ENCODE measurements around the gene SPARC. TPM values are rescaled to one million over a fixed set of nuclear protein-coding genes. Genes with fewer than 3 reads are reported as not detected.

Gene SPARC
- total RNA-seq, 1 donor from 2014 or later, result 158 TPM

GRCh38 chr5:151617841-151618710, 68.6 kb downstream of the SPARC start:
- Histone ChIP-seq H3K36me3 (no peaks in the 10 kb centered on the region), H3K9ac (no peak overlapping the region), H3K79me2 (ENCODE audit: low read depth) (no peaks in the 10 kb centered on the region), H3K4me3 (no peak overlapping the region), H2AFZ (replicated peaks) (no peak overlapping the region), H3K27me3 (no peaks in the 10 kb centered on the region), H3K9me3 (ENCODE audit: low read depth) (no peaks in the 10 kb centered on the region), H3F3A (ENCODE audit: low read depth) (peaks cover 25% of the 10 kb centered on the region), H3K4me2 (no peak overlapping the region), H3K27ac (no peak overlapping the region), H4K20me1 (ENCODE audit: low read depth) (no peaks in the 10 kb centered on the region), H3K4me1 (peaks cover 26% of the 10 kb centered on the region)
- Mint-ChIP-seq H3K9me3 (no peaks in the 10 kb centered on the region), H3K36me3 (no peaks in the 10 kb centered on the region), H3K27me3 (ENCODE audit: insufficient read depth, low read depth) (peaks cover 3% of the 10 kb centered on the region), H3K4me3 (no peak overlapping the region), H3K27ac (no peak overlapping the region), H3K4me1 (peaks cover 26% of the 10 kb centered on the region)
- DNase-seq (ENCODE audit: low spot score), result no peak
- TF ChIP-seq, protein P1, sequence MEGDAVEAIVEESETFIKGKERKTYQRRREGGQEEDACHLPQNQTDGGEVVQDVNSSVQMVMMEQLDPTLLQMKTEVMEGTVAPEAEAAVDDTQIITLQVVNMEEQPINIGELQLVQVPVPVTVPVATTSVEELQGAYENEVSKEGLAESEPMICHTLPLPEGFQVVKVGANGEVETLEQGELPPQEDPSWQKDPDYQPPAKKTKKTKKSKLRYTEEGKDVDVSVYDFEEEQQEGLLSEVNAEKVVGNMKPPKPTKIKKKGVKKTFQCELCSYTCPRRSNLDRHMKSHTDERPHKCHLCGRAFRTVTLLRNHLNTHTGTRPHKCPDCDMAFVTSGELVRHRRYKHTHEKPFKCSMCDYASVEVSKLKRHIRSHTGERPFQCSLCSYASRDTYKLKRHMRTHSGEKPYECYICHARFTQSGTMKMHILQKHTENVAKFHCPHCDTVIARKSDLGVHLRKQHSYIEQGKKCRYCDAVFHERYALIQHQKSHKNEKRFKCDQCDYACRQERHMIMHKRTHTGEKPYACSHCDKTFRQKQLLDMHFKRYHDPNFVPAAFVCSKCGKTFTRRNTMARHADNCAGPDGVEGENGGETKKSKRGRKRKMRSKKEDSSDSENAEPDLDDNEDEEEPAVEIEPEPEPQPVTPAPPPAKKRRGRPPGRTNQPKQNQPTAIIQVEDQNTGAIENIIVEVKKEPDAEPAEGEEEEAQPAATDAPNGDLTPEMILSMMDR (IDR thresholded peaks at IDR 0.05), result no peak
- TF ChIP-seq EZH2 (IDR thresholded peaks at IDR 0.05), result no peak

DNA sequence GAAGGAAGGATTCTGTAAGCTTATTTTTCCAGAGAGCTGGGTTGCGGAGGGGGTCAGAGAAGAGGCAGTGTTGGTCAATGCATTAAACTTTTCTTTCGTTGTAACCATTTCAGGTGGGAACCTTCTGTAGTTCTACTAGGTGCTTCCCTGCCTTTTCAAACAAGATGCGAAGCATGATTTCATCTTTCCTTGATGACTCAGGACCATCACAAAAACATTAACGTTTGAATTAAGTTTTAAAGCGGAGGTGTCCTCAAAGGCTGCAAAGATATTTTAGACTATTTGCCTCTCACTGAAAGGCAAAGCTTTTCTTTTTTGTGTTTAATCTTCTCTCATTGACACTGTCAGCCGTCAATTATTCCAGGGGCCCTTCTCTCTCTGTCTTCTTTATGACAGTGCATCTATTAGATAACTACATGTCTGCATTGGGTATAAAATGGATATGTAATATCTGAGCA, 69.3 kb downstream of the SPARC start:
- TF ChIP-seq EZH2phosphoT487 (IDR thresholded peaks at IDR 0.05), result no peak
- TF ChIP-seq, protein P1 (IDR thresholded peaks at IDR 0.05), result no peak
- TF ChIP-seq EZH2 (IDR thresholded peaks at IDR 0.05), result no peak
- no peaks in the 10 kb centered on the region for H3K36me3 Mint-ChIP-seq
- peaks cover 25% of the 10 kb centered on the region for H3F3A ChIP-seq (ENCODE audit: low read depth)
- no peak overlapping the region for H2AFZ ChIP-seq (replicated peaks)
- H3K9me3 ChIP-seq (ENCODE audit: low read depth), result no peaks in the 10 kb centered on the region
- peaks cover 26% of the 10 kb centered on the region for H3K4me1 ChIP-seq
- H3K4me3 Mint-ChIP-seq, result no peak overlapping the region
- no peak overlapping the region for H3K4me3 ChIP-seq
- H3K27me3 ChIP-seq, result no peaks in the 10 kb centered on the region
- no peaks in the 10 kb centered on the region for H3K36me3 ChIP-seq
- no peaks in the 10 kb centered on the region for H4K20me1 ChIP-seq (ENCODE audit: low read depth)
- H3K9me3 Mint-ChIP-seq, result peaks cover 3% of the 10 kb centered on the region
- no peak for DNase-seq (ENCODE audit: low spot score)
- H3K9ac ChIP-seq, result no peak overlapping the region
- H3K27ac Mint-ChIP-seq, result no peak overlapping the region
- no peaks in the 10 kb centered on the region for H3K79me2 ChIP-seq (ENCODE audit: low read depth)
- H3K4me2 ChIP-seq, result no peak overlapping the region
- H3K4me1 Mint-ChIP-seq, result peaks cover 26% of the 10 kb centered on the region
- H3K27ac ChIP-seq, result no peak overlapping the region
- peaks cover 3% of the 10 kb centered on the region for H3K27me3 Mint-ChIP-seq (ENCODE audit: insufficient read depth, low read depth)

DNA sequence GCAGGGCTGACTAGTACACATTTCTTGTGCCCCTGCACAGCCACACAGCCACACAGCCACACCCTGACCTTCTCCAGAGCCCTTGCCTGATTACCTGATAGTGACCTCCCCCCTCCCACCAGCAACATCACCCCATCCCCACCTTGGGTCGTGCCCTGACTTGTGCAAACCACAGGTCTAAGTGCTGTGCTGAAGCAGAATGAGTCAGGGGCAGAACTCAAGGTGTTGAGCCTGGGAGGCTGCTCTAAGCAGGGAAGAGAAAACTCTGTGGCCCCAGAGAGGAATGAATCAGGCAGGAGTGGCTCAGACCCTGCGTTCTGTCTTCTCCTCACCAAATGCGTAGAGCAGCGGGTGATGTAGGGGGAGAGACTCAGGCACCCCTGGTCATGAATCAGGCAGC, 71.3 kb downstream of the SPARC start:
- H3K4me2 ChIP-seq, result no peak overlapping the region
- no peak overlapping the region for H3K9ac ChIP-seq
- H2AFZ ChIP-seq (replicated peaks), result no peak overlapping the region
- no peaks in the 10 kb centered on the region for H3K27me3 ChIP-seq
- H3K27ac ChIP-seq, result no peak overlapping the region
- Mint-ChIP-seq H3K4me1 (peaks cover 21% of the 10 kb centered on the region), H3K27ac (peak overlapping the region; percentile 48), H3K4me3 (no peak overlapping the region), H3K27me3 (ENCODE audit: insufficient read depth, low read depth) (peaks cover 2% of the 10 kb centered on the region), H3K36me3 (no peaks in the 10 kb centered on the region), H3K9me3 (peaks cover 3% of the 10 kb centered on the region)
- no peaks in the 10 kb centered on the region for H3K79me2 ChIP-seq (ENCODE audit: low read depth)
- no peak for TF ChIP-seq EZH2 (IDR thresholded peaks at IDR 0.05)
- TF ChIP-seq EZH2phosphoT487 (IDR thresholded peaks at IDR 0.05), result no peak
- TF ChIP-seq, protein P1 (IDR thresholded peaks at IDR 0.05), result no peak
- no peak overlapping the region for H3K4me3 ChIP-seq
- peaks cover 19% of the 10 kb centered on the region for H3K4me1 ChIP-seq
- H3F3A ChIP-seq (ENCODE audit: low read depth), result peaks cover 22% of the 10 kb centered on the region
- no peak for DNase-seq (ENCODE audit: low spot score)
- no peaks in the 10 kb centered on the region for H3K36me3 ChIP-seq
- H4K20me1 ChIP-seq (ENCODE audit: low read depth), result no peaks in the 10 kb centered on the region
- no peaks in the 10 kb centered on the region for H3K9me3 ChIP-seq (ENCODE audit: low read depth)
